Activated CD8-positive, alpha-beta memory T cell treated with anti-CD3 and anti-CD28 coated beads for 4 hours (primary cell): Measurements from ENCODE around the gene C1R.

Experiments used
- DNase-seq, 2 donors: peaks; one replicate each; pipeline ENCODE4 v3.0.0-alpha.2; 2020; ENCODE audit warnings: low read depth in 2 of 2

Gene C1R

DNA sequence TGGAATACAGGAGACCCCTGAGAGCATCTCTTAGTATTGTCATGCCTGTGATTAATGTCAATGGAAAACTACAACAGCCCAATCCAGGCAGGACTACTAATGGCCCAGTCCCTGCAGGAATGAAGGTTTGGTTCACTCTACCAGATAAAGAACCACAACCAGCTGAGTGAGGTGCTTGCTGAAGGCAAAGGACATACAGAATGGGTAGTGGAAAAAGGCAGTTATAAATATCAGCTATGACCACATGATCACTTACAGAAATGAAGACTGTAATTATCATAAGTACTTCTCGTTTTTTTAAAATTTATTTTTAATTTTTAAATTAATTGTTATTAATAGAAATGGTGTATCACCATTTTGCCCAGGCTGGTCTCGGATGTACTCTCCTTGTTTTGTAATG is 56.8 kb downstream of the C1R start:
- no peak for DNase-seq

- no peak for DNase-seq
These were observed 57.8 kb downstream of the C1R start for GRCh38 chr12:7034464-7034863.

DNA sequence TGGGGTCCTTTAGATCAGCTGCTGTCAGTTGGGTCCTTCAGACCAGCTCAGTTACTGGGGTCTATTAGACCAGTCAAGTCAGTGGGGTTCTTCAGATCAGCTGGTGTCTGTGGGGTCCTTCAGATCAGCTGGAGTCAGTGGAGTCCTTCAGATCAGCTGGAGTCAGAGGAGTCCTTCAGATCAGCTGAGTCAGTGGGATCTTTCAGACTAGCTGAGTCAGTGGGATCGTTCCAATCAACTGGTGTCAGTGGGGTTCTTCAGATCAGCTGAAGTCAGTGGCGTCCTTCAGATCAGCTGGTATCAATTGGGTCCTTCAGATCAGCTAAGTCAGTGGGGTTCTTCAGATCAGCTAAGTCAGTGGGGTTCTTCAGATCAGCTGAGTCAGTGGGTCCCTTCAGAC is 59.3 kb downstream of the C1R start:
- no peak for DNase-seq

- DNase-seq, result no peak
These were observed 60.9 kb downstream of the C1R start for GRCh38 chr12:7031306-7031705.
